IMR-90 (cell line): ENCODE measurements around the gene RAB20. TPM values are rescaled to one million over a fixed set of nuclear protein-coding genes. Genes with fewer than 3 reads are reported as not detected.

Source experiments
- ATAC-seq: fragments of 200-7000 bp; cut with Tn5 transposase; 2 replicates; pipeline ENCODE4 v1.9.1; 2020; ENCODE audit warnings: low read depth, mild to moderate bottlenecking, moderate library complexity
- BruUV-seq: library from RNA; stranded (reverse); fragments of 400-500 nt; replicated peaks from 2 replicates; lab custom pipeline; 2021; lab: Mats Ljungman, UMichigan
- CTCF ChIA-PET: fragments of 300-600 bp; formaldehyde crosslinking; extraction: SDS; loops from one replicate; lab custom pipeline; 2021; ENCODE audit warnings: antibody characterized with exemption; lab: Yijun Ruan, JAX
- POLR2A ChIA-PET: fragments of 300-600 bp; sonication (Branson Sonifier 250); formaldehyde crosslinking; loops from one replicate; lab custom pipeline; 2022; ENCODE audit warnings: antibody characterized with exemption; ENCODE audit not compliant: unreplicated experiment; lab: Charles Lee
- DNase-seq: peaks from one replicate; pipeline ENCODE4 v3.0.0; 2013
- H2AFZ ChIP-seq: replicated peaks from 2 replicates; pipeline ENCODE3; 2013; ENCODE audit warnings: low read length, mild to moderate bottlenecking; ENCODE audit not compliant: poor library complexity
- H2AK5ac ChIP-seq: 2 replicates; pipeline ENCODE4 v1.6.1; 2013; ENCODE audit warnings: low read depth, low read length, inconsistent platforms
- H2AK9ac ChIP-seq: replicated peaks from 2 replicates; pipeline ENCODE3; 2013; ENCODE audit warnings: mild to moderate bottlenecking, low read depth, low read length, moderate library complexity; ENCODE audit not compliant: poor library complexity
- H2BK120ac ChIP-seq: 2 replicates; pipeline ENCODE4 v1.6.1; 2013; ENCODE audit warnings: low read depth, low read length, inconsistent platforms
- H2BK15ac ChIP-seq: 3 replicates; pipeline ENCODE4 v1.6.1; 2013; ENCODE audit warnings: low read depth, low read length, inconsistent platforms
- H2BK20ac ChIP-seq: 2 replicates; pipeline ENCODE4 v1.6.1; 2013; ENCODE audit warnings: low read depth, mild to moderate bottlenecking, inconsistent platforms, low read length, moderate library complexity
- H2BK5ac ChIP-seq: 2 replicates; pipeline ENCODE4 v1.6.1; 2013; ENCODE audit warnings: mild to moderate bottlenecking, low read depth, low read length, inconsistent platforms; ENCODE audit not compliant: poor library complexity, severe bottlenecking
- H3K14ac ChIP-seq: replicated peaks from 2 replicates; pipeline ENCODE4 v1.6.1; 2013; ENCODE audit warnings: low read depth, low read length, inconsistent platforms
- H3K18ac ChIP-seq: 2 replicates; pipeline ENCODE4 v1.6.1; 2013; ENCODE audit warnings: low read depth, low read length, control low read depth
- H3K23ac ChIP-seq: 2 replicates; pipeline ENCODE4 v1.6.1; 2013; ENCODE audit warnings: low read depth, low read length, inconsistent platforms
- H3K27ac ChIP-seq: 2 replicates; pipeline ENCODE4 v1.5.1; 2013; ENCODE audit warnings: mild to moderate bottlenecking, control low read depth, low read length; ENCODE audit not compliant: insufficient read depth
- H3K27me3 ChIP-seq: 2 replicates; pipeline ENCODE4 v1.6.1; 2013; ENCODE audit warnings: low read length; ENCODE audit not compliant: control insufficient read depth, insufficient read depth
- H3K36me3 ChIP-seq: 2 replicates; pipeline ENCODE4 v1.6.1; 2013; ENCODE audit warnings: low read length, mixed read lengths; ENCODE audit not compliant: control insufficient read depth, insufficient read depth
- H3K4ac ChIP-seq: 2 replicates; pipeline ENCODE4 v1.6.1; 2013; ENCODE audit warnings: low read depth, low read length, inconsistent platforms
- H3K4me1 ChIP-seq: 2 replicates; pipeline ENCODE4 v1.6.1; 2013; ENCODE audit warnings: low read length, mixed read lengths; ENCODE audit not compliant: control insufficient read depth, insufficient read depth
- H3K4me2 ChIP-seq: 2 replicates; pipeline ENCODE4 v1.6.1; 2013; ENCODE audit warnings: low read depth, mild to moderate bottlenecking, control low read depth, low read length, moderate library complexity
- H3K4me3 ChIP-seq: 2 replicates; pipeline ENCODE4 v1.5.1; 2013; ENCODE audit warnings: low read depth, mild to moderate bottlenecking, control low read depth, low read length, moderate library complexity; ENCODE audit not compliant: insufficient read depth
- H3K56ac ChIP-seq: 2 replicates; pipeline ENCODE4 v1.6.1; 2013; ENCODE audit warnings: low read length, inconsistent platforms; ENCODE audit not compliant: insufficient read depth; ENCODE audit errors: extremely low read depth
- H3K79me1 ChIP-seq, 2 experiments: 2 replicates each; pipeline ENCODE4 v1.6.1; 2013; ENCODE audit warnings: low read length in 2 of 2, inconsistent platforms in 1 of 2, low read depth in 1 of 2
- H3K9ac ChIP-seq: 2 replicates; pipeline ENCODE4 v1.6.1; 2013; ENCODE audit warnings: low read depth, low read length, control low read depth
- H3K9me1 ChIP-seq: 2 replicates; pipeline ENCODE4 v1.6.1; 2013; ENCODE audit warnings: low read length, inconsistent platforms; ENCODE audit not compliant: insufficient read depth
- H3K9me3 ChIP-seq: 2 replicates; pipeline ENCODE4 v1.6.1; 2013; ENCODE audit warnings: low read length; ENCODE audit not compliant: control insufficient read depth, insufficient read depth
- H4K20me1 ChIP-seq: 2 replicates; pipeline ENCODE4 v1.6.1; 2013; ENCODE audit warnings: low read length, inconsistent platforms; ENCODE audit not compliant: insufficient read depth
- H4K5ac ChIP-seq: 2 replicates; pipeline ENCODE4 v1.6.1; 2013; ENCODE audit warnings: mild to moderate bottlenecking, low read depth, low read length, control low read depth
- H4K8ac ChIP-seq, 2 experiments: 2 replicates each; pipeline ENCODE4 v1.6.1; 2013; ENCODE audit warnings: low read depth in 2 of 2, low read length in 2 of 2, control low read depth in 1 of 2, inconsistent platforms in 1 of 2
- H4K91ac ChIP-seq: 2 replicates; pipeline ENCODE4 v1.6.1; 2013; ENCODE audit warnings: low read depth, low read length, inconsistent platforms; ENCODE audit not compliant: insufficient read depth
- RCOR1 ChIP-seq: IDR thresholded peaks from 2 replicates; pipeline ENCODE4 v1.6.1; 2012; ENCODE audit warnings: mild to moderate bottlenecking, low read length, improper control_type of control experiment; ENCODE audit not compliant: insufficient replicate concordance
- WGBS, 2 experiments: methylation state at CpG; one replicate each; pipeline versions ENCODE4 v1.1.5 to v1.1.7; 2013; ENCODE audit warnings: missing lambda C conversion rate in 2 of 2; ENCODE audit not compliant: insufficient read length in 1 of 2; ENCODE audit errors: extremely low coverage in 2 of 2; 5-methylcytosine and 5-hydroxymethylcytosine counted together
- dilution Hi-C: fragments of 300-500 bp; cut with HindIII; formaldehyde crosslinking; loops from one replicate; pipeline ENCODE4 v1.14.3; 2018; ENCODE audit warnings: low sequenced_read_pairs; ENCODE audit not compliant: unreplicated experiment
- in situ Hi-C: fragments of 300-500 bp; cut with MboI; formaldehyde crosslinking; loops from 3 replicates; pipeline ENCODE4 v1.14.3; 2019; ENCODE audit warnings: low sequenced_read_pairs, inconsistent platforms, mixed read lengths
- intact Hi-C: fragments of 100-400 bp; cut with micrococcal nuclease; formaldehyde crosslinking; loops from 2 replicates; pipeline ENCODE4 v1.10.0; 2022
- polyA plus RNA-seq, 3 experiments: library from polyadenylated mRNA; depleted of rRNA; stranded (reverse); fragments of >200 nt; gene quantifications; 2 replicates each; pipeline ENCODE4 v1.2.3, GENCODE V29; 2012; ENCODE audit warnings: low replicate concordance in 1 of 3
- total RNA-seq: library from RNA; depleted of rRNA; stranded (reverse); fragments of >200 nt; gene quantifications from 2 replicates; pipeline ENCODE4 v1.2.3, GENCODE V29; 2012
- TF ChIP-seq, protein P1 (sequence below): fragments of 150-350 bp; IDR thresholded peaks from 2 replicates; pipeline ENCODE4 v1.6.1; 2017; ENCODE audit warnings: mild to moderate bottlenecking, antibody characterized with exemption, low read length, low read depth

The RAB20 gene
- total and polyA plus RNA-seq, 2 of the 4 experiments (the other 2 are of a cell fraction), result 3.8 to 5.1 TPM

DNA sequence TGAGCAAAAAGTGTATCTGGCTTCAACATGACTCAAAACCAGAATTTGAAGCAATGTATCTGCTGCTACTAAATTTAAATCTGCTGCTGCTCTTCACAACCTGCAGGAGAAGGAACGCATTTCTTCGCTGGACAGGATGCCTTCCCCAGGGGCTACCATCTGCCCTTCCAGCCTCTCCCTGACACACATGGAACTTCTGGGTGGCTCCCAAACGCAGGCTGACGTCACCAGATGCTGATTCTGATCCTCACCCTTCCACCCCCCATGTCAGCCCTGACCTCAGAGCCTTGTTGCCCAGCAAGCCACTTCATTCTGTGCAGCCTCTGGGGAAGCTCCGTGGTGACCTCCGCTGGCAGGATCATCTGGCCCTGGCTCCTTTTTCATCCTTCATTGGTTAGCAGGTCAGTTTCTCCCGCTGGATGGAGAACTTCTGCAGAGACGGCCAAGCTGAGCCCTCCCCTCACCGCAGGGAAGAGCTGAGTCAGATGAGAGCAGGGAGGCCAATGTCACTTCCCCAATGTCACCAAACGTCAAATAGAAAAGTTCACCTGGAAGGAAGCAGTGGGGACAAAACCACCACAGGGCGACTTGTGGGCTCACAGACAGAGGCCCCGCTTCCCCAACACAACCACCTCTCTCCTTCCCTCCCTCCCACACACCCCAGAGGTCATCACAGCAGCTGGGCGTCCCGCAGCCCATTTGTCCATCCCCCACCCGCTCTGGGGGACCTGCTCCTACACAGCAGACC lies 14.0 kb upstream of the RAB20 start:
- no peak overlapping the region for H3K9ac ChIP-seq
- no peak overlapping the region for H3K4me3 ChIP-seq
- H3K27me3 ChIP-seq, result peaks cover 44% of the 10 kb centered on the region
- H3K4ac ChIP-seq, result no peak overlapping the region
- BruUV-seq, result no TSS peak
- no peak overlapping the region for H2BK20ac ChIP-seq
- H4K5ac ChIP-seq, result no peak overlapping the region
- H3K79me1 ChIP-seq, result no peaks in the 10 kb centered on the region
- no peak overlapping the region for H2BK5ac ChIP-seq
- no peak overlapping the region for H3K14ac ChIP-seq
- intact Hi-C loops, result no loop called here
- dilution Hi-C loops, result no loop called here
- TF ChIP-seq RCOR1, result no peak
- TF ChIP-seq, protein P1, sequence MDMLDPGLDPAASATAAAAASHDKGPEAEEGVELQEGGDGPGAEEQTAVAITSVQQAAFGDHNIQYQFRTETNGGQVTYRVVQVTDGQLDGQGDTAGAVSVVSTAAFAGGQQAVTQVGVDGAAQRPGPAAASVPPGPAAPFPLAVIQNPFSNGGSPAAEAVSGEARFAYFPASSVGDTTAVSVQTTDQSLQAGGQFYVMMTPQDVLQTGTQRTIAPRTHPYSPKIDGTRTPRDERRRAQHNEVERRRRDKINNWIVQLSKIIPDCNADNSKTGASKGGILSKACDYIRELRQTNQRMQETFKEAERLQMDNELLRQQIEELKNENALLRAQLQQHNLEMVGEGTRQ, result no peak
- no peak overlapping the region for H3K27ac ChIP-seq
- in situ Hi-C loops, result loop anchor here (25.0 kb wide), 1 partner anchor 237 kb away; no protein-coding TSS in a partner anchor
- ChIA-PET CTCF (interaction anchor here (0.6 to 0.7 kb wide), 2 partner anchors 21 to 243 kb away, joined by 3 to 4 read pairs; no protein-coding TSS in a partner anchor), POLR2A (interaction anchor here (0.7 kb wide), 1 partner anchor 342 kb away, joined by 10 read pairs; no protein-coding TSS in a partner anchor)
- no peaks in the 10 kb centered on the region for H3K36me3 ChIP-seq
- H3K9me3 ChIP-seq, result no peaks in the 10 kb centered on the region
- no peak overlapping the region for H3K18ac ChIP-seq
- ATAC-seq (peak; percentile 57), DNase-seq (peak; percentile 48)
- H3K4me1 ChIP-seq, result peaks cover 3% of the 10 kb centered on the region; the same call in 1 of the 2 replicates
- no peak overlapping the region for H4K8ac ChIP-seq
- 62% methylated on average over 9 of the region's 15 CpGs; no CpG with 5 or more reads in 1 of the 2 experiments for WGBS, 2 experiments
- H4K20me1 ChIP-seq, result no peaks in the 10 kb centered on the region
- H2AK9ac ChIP-seq, result no peak overlapping the region
- H3K56ac ChIP-seq, result no peak overlapping the region
- H4K91ac ChIP-seq, result no peak overlapping the region
- H3K4me2 ChIP-seq, result no peak overlapping the region
- H3K9me1 ChIP-seq, result no peaks in the 10 kb centered on the region
- no peak overlapping the region for H2BK120ac ChIP-seq
- no peak overlapping the region for H2BK15ac ChIP-seq
- no peak overlapping the region for H3K23ac ChIP-seq
- H2AFZ ChIP-seq, result no peak overlapping the region
- no peak overlapping the region for H2AK5ac ChIP-seq
